Kidney epithelial cell (primary cell): ENCODE data around the gene ZNF550. TPM values are rescaled to one million over a fixed set of nuclear protein-coding genes. Genes with fewer than 3 reads are reported as not detected.
A peak's percentile ranks its signal among the peaks of the same experiment; 100 is the strongest.

Experiments used
- DNase-seq: peaks from one replicate; pipeline ENCODE4 v3.0.0-alpha.2; 2010; ENCODE audit warnings: low read depth
- H3K27me3 ChIP-seq: 2 replicates; pipeline ENCODE4 v1.6.0; 2011; ENCODE audit warnings: low read length; ENCODE audit not compliant: control insufficient read depth, insufficient read depth
- H3K36me3 ChIP-seq: 2 replicates; pipeline ENCODE4 v1.5.1; 2011; ENCODE audit warnings: low read length; ENCODE audit not compliant: control insufficient read depth, insufficient read depth
- H3K4me3 ChIP-seq: 2 replicates; pipeline ENCODE4 v1.5.1; 2011; ENCODE audit warnings: low read depth, mild to moderate bottlenecking, control low read depth, low read length
- CTCF ChIP-seq: IDR thresholded peaks from 2 replicates; pipeline ENCODE4 v1.5.1; 2011; ENCODE audit warnings: mild to moderate bottlenecking, moderate library complexity, low read length, control low read depth, inconsistent platforms; ENCODE audit not compliant: insufficient read depth, poor library complexity, severe bottlenecking
- total RNA-seq: library from RNA; depleted of rRNA; stranded (reverse); fragments of >200 nt; gene quantifications from 2 replicates; pipeline ENCODE4 v1.2.3, GENCODE V29; 2015

Gene ZNF550
- total RNA-seq, 1 donor from 2014 or later = 5.1 TPM

DNA sequence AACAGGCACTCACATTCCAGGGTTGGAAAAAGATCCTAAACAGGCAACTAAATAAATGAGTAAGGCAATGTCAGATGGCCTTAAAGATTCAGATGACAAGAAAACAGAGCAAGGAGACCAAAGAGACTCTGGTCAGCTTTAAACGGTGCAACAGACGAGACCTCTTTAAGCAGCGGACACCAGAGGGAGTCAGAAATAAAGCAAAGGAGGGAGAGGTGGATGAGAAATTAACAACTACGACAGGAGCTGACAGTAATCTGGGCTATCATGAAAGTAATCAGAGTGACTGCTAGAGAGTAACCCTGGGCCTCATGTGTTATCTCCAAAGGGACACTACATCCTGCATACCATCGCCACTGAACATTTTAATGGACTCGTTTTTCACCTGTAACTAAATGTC is 1.1 kb downstream of the ZNF550 start:
- peaks cover 6% of the 10 kb centered on the region for H3K36me3 ChIP-seq
- no peaks in the 10 kb centered on the region for H3K27me3 ChIP-seq
- no peak for DNase-seq
- H3K4me3 ChIP-seq = peak overlapping the region; percentile 95
- TF ChIP-seq CTCF = no peak

GRCh38 chr19:57557659-57558058 is 2.0 kb downstream of the ZNF550 start:
- H3K36me3 ChIP-seq = peaks cover 6% of the 10 kb centered on the region
- TF ChIP-seq CTCF = no peak
- H3K4me3 ChIP-seq = no peak overlapping the region
- no peak for DNase-seq
- no peaks in the 10 kb centered on the region for H3K27me3 ChIP-seq

DNA sequence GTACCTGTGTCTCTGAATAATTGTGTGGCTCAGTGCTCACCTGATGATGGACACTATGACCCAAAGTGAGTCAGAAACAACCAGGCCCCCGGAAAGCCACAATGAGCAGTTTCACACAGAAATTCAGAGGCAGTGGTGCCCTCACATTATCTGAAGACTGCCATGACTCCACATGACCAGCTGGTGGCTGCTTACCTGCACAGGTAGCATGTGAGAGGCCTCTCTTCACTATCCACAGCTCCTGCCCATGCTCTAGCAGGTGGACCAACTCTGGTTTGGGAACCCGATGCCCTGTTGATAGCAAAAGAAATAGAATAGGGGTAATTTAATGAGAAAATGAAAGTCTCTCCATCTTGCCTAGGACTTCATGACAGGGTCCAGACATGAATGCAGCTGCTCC is 7.2 kb downstream of the ZNF550 start:
- DNase-seq = no peak
- Histone ChIP-seq H3K27me3 (no peaks in the 10 kb centered on the region), H3K4me3 (no peak overlapping the region), H3K36me3 (peaks cover 8% of the 10 kb centered on the region)
- TF ChIP-seq CTCF = no peak

- peaks cover 6% of the 10 kb centered on the region for H3K36me3 ChIP-seq
- TF ChIP-seq CTCF = no peak
Observed at GRCh38 chr19:57546513-57546912, 13.2 kb downstream of the ZNF550 start.

DNA sequence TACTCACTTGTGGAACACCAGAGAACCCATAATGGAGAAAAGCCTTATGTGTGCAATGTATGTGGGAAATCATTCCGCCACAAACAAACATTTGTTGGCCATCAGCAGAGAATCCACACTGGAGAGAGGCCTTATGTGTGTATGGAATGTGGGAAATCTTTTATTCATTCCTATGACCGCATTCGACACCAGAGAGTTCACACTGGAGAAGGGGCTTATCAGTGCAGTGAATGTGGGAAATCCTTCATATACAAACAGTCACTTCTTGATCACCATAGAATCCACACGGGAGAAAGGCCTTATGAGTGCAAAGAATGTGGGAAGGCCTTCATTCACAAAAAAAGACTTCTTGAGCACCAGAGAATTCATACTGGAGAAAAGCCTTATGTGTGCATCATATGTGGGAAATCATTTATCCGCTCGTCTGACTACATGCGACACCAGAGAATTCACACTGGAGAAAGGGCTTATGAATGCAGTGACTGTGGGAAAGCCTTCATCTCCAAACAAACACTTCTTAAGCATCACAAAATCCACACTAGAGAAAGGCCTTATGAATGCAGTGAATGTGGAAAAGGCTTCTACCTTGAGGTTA is 21.6 kb downstream of the ZNF550 start:
- peaks cover 6% of the 10 kb centered on the region for H3K36me3 ChIP-seq
- H3K4me3 ChIP-seq = no peak overlapping the region
- no peak for TF ChIP-seq CTCF
- no peak for DNase-seq
- H3K27me3 ChIP-seq = no peaks in the 10 kb centered on the region

More at GRCh38 chr19:57546513-57546912, 13.2 kb downstream of the ZNF550 start:
- no peak for DNase-seq
- Histone ChIP-seq H3K4me3 (no peak overlapping the region), H3K27me3 (no peaks in the 10 kb centered on the region)
